Effector memory CD8-positive, alpha-beta T cell (primary cell): Measurements from ENCODE around the gene PLEK.
"Not testable (repeated sequence)": the region's sequence is repeated elsewhere in the genome, so short reads cannot be mapped to it uniquely, and the experiment has no call there.

Experiments
- ATAC-seq: fragments of 150-1000 bp; cut with Tn5 transposase; replicated peaks from 2 replicates; pipeline ENCODE4 v1.10.0; 2021; ENCODE audit warnings: mild to moderate bottlenecking, moderate library complexity
- DNase-seq, 3 experiments: peaks; one replicate each; pipeline ENCODE4 v3.0.0; 2021
- H3K27ac Mint-ChIP-seq, 2 donors: one replicate each; pipeline ENCODE4 v1.8.0; 2022; ENCODE audit warnings: mild to moderate bottlenecking in 2 of 2, mixed read lengths in 2 of 2, moderate library complexity in 2 of 2
- H3K27me3 Mint-ChIP-seq, 2 donors: one replicate each; pipeline ENCODE4 v1.8.0; 2022; ENCODE audit warnings: mixed read lengths in 2 of 2
- H3K36me3 Mint-ChIP-seq: one replicate; pipeline ENCODE4 v1.8.0; 2022; ENCODE audit warnings: mild to moderate bottlenecking, moderate library complexity, mixed read lengths; ENCODE audit not compliant: insufficient read depth
- H3K4me1 Mint-ChIP-seq, 2 donors: one replicate each; pipeline ENCODE4 v1.8.0; 2022; ENCODE audit warnings: low read depth in 2 of 2, mixed read lengths in 2 of 2
- H3K4me3 Mint-ChIP-seq, 2 donors: one replicate each; pipeline ENCODE4 v1.8.0; 2022; ENCODE audit warnings: mild to moderate bottlenecking in 2 of 2, mixed read lengths in 2 of 2, moderate library complexity in 2 of 2
- H3K9me3 Mint-ChIP-seq, 2 donors: one replicate each; pipeline ENCODE4 v1.8.0; 2022; ENCODE audit warnings: mixed read lengths in 2 of 2

Gene PLEK

GRCh38 chr2:68432696-68433658, 67.9 kb downstream of the PLEK start:
- Mint-ChIP-seq H3K4me1 (peaks cover 20 to 35% of the 10 kb centered on the region in 2 donors), H3K9me3 (no peaks in the 10 kb centered on the region), H3K36me3 (no peaks in the 10 kb centered on the region), H3K27me3 (no peaks in the 10 kb centered on the region), H3K4me3 (peak overlapping the region in 1 of 2 donors; percentile 54), H3K27ac (peak overlapping the region; percentile 36 to 87)
- DNase-seq (no peak), ATAC-seq (no peak)

DNA sequence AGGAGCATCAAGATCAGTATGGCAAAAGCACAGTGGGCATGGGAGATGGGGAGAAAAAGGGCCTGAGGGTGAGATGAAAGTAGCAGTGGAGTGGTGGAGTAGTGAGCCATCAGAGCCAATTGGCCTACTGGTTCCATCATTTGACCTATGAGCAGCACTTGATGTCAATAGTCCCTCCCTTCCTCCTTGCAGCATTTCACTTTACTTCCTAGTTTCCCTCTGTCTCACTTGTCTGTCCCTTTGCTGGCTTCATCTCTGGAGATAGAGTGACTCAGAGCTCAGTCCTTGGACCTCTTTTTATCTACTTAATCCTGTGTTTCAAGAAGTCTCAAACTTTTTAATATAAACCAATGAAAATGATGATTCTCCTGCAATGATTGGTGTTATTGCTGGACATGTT, 69.9 kb downstream of the PLEK start:
- Mint-ChIP-seq H3K27me3 (no peaks in the 10 kb centered on the region), H3K27ac (no peak overlapping the region), H3K36me3 (no peaks in the 10 kb centered on the region), H3K4me1 (peaks cover 23 to 43% of the 10 kb centered on the region in 2 donors), H3K9me3 (no peaks in the 10 kb centered on the region), H3K4me3 (no peak overlapping the region)
- ATAC-seq = no peak
- DNase-seq = no peak

- ATAC-seq (no peak), DNase-seq (no peak)
- H3K27ac Mint-ChIP-seq = peak overlapping the region in 1 of 2 donors; percentile 58
- no peak overlapping the region for H3K4me3 Mint-ChIP-seq
- H3K4me1 Mint-ChIP-seq = peaks cover 29 to 45% of the 10 kb centered on the region in 2 donors
- H3K27me3 Mint-ChIP-seq = no peaks in the 10 kb centered on the region
- peaks cover 3% of the 10 kb centered on the region for H3K36me3 Mint-ChIP-seq
- no peaks in the 10 kb centered on the region for H3K9me3 Mint-ChIP-seq
Measured at GRCh38 chr2:68435615-68436014, 70.5 kb downstream of the PLEK start.

DNA sequence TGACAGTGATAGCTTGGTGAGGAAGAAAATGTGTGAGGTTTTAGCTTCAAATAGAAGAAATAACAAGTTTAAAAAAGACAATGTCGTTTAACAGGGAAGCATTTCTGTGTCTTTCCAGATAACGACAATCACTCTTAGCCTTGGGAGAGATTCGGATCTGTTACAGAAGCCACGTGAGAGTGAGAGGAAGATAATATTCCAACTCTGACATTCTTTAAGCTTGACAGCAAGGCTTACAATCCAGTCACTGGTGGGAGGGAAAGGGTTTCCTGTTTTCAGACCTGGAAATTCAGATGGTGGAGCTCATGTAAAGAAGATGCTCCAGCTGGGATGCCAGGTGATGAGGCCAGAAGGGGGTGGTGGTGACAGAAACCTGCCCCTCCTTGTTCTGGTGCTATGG, 71.2 kb downstream of the PLEK start:
- no peaks in the 10 kb centered on the region for H3K9me3 Mint-ChIP-seq
- no peaks in the 10 kb centered on the region for H3K27me3 Mint-ChIP-seq
- peak overlapping the region; percentile 18 to 58 for H3K27ac Mint-ChIP-seq
- DNase-seq = no peak
- no peak for ATAC-seq
- peaks cover 34 to 52% of the 10 kb centered on the region in 2 donors for H3K4me1 Mint-ChIP-seq
- H3K36me3 Mint-ChIP-seq = peaks cover 6% of the 10 kb centered on the region
- H3K4me3 Mint-ChIP-seq = no peak overlapping the region

DNA sequence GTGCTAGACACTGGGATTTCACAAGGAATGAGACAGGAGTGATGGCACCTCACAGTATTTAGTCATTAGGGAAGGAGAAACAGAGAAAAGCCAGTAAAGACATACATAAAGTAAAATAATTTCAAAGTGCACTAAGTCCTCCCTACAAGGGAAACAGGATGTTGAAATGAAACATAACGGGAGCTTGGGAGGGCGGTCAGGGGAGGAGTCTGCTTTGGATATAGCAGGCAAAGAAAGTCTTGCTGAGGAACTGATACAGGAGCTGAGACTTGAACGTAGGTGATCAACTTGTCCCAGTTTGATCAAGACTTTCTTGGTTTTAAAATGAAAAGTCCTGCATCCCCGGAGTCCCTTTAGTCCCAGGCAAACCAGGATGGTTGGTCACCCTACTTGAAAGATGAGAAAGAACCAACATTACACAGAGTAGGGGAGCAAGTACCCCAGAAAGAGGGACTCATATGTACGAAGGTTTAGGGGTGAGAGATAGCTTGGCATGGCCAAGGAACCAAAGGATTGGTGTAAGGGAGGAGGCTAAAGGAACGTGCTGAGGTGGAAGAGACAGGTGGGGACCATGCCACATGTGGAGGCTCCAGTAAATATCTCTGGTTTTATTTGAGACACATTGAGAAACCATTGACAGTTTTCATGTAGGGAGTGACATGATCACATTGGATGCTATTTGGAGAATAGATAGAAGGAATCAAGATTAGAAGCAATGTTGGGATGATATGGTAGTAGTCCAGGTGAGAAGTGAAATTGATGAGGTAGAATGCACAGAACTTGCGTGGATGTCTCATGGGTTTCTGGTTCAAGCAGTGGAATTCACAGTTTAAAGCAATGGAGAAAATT, 73.6 kb downstream of the PLEK start:
- peak overlapping the region; percentile 64 to 99 for H3K27ac Mint-ChIP-seq
- no peaks in the 10 kb centered on the region for H3K27me3 Mint-ChIP-seq
- H3K4me3 Mint-ChIP-seq = peak overlapping the region in 1 of 2 donors; percentile 82
- ATAC-seq (no peak), DNase-seq (no peak)
- H3K4me1 Mint-ChIP-seq = peaks cover 28 to 46% of the 10 kb centered on the region in 2 donors
- H3K9me3 Mint-ChIP-seq = no peaks in the 10 kb centered on the region
- peaks cover 6% of the 10 kb centered on the region for H3K36me3 Mint-ChIP-seq

GRCh38 chr2:68441179-68441993, 76.3 kb downstream of the PLEK start:
- H3K4me1 Mint-ChIP-seq = peaks cover 24 to 36% of the 10 kb centered on the region in 2 donors
- DNase-seq (peak; percentile 84 to 89 (median 86)), ATAC-seq (peak; percentile 97)
- no peaks in the 10 kb centered on the region for H3K9me3 Mint-ChIP-seq
- no peaks in the 10 kb centered on the region for H3K27me3 Mint-ChIP-seq
- H3K27ac Mint-ChIP-seq = peak overlapping the region; percentile 96 to 99
- peaks cover 6% of the 10 kb centered on the region for H3K36me3 Mint-ChIP-seq
- peak overlapping the region; percentile 61 to 82 for H3K4me3 Mint-ChIP-seq

GRCh38 chr2:68441994-68442322, 76.9 kb downstream of the PLEK start:
- Mint-ChIP-seq H3K36me3 (peaks cover 6% of the 10 kb centered on the region), H3K4me1 (peaks cover 22 to 36% of the 10 kb centered on the region in 2 donors), H3K27me3 (no peaks in the 10 kb centered on the region), H3K27ac (peak overlapping the region; percentile 96 to 99), H3K4me3 (no peak overlapping the region), H3K9me3 (peaks cover 0 to under 1% of the 10 kb centered on the region in 2 donors)
- ATAC-seq (no peak), DNase-seq (no peak)

- not testable (repeated sequence) for H3K36me3 Mint-ChIP-seq, H3K27ac Mint-ChIP-seq, H3K9me3 Mint-ChIP-seq, H3K27me3 Mint-ChIP-seq, DNase-seq, ATAC-seq, H3K4me3 Mint-ChIP-seq, H3K4me1 Mint-ChIP-seq
Measured at GRCh38 chr2:68446425-68446824, 81.3 kb downstream of the PLEK start.
